Thoracic aorta (tissue), 2 donors: ENCODE data around the gene COL18A1. TPM values are rescaled to one million over a fixed set of nuclear protein-coding genes. Genes with fewer than 3 reads are reported as not detected.

Source experiments
- ATAC-seq: fragments of 150-250 bp; one replicate; pipeline ENCODE4 v1.8.0; 2017; ENCODE audit warnings: low read depth; ENCODE audit not compliant: insufficient number of reproducible peaks, low FRiP score
- DNase-seq: peaks from one replicate; pipeline ENCODE4 v3.0.0-alpha.2; 2020; ENCODE audit warnings: low spot score
- H3K27ac ChIP-seq, 2 donors: fragments of 200-600 bp; sonication (generic); 1 replicate in 1 of 2; 2 replicates in 1 of 2; pipeline ENCODE4 v1.5.1; 2016; ENCODE audit warnings: mild to moderate bottlenecking in 2 of 2, moderate library complexity in 2 of 2
- H3K27me3 ChIP-seq: fragments of 200-600 bp; sonication (generic); replicated peaks from 2 replicates; pipeline ENCODE4 v1.6.0; 2016; ENCODE audit warnings: mild to moderate bottlenecking; ENCODE audit not compliant: insufficient read depth
- H3K36me3 ChIP-seq: fragments of 200-600 bp; sonication (generic); one replicate; pipeline ENCODE4 v1.5.1; 2016
- H3K4me1 ChIP-seq, 2 donors: fragments of 200-600 bp; sonication (generic); 1 replicate in 1 of 2; 2 replicates in 1 of 2; pipeline versions ENCODE4 v1.5.1 to v1.6.0; 2016; ENCODE audit warnings: low read depth in 2 of 2, mild to moderate bottlenecking in 1 of 2; ENCODE audit not compliant: control insufficient read depth in 1 of 2
- H3K4me3 ChIP-seq: fragments of 200-600 bp; sonication (generic); 2 replicates; pipeline ENCODE4 v1.5.1; 2016; ENCODE audit warnings: mild to moderate bottlenecking
- H3K9me3 ChIP-seq: fragments of 200-600 bp; sonication (generic); 2 replicates; pipeline ENCODE4 v1.5.1; 2016
- CTCF ChIP-seq: fragments of 200-600 bp; sonication (generic); IDR thresholded peaks from one replicate; pipeline ENCODE4 v1.5.1; 2019; ENCODE audit warnings: antibody characterized with exemption
- total RNA-seq, 2 donors: library from RNA; depleted of rRNA; stranded (reverse); fragments of >200 nt; gene quantifications; one replicate each; pipeline versions ENCODE4 v1.1.0 to v1.2.3, GENCODE V29; 2016

COL18A1 gene
- total RNA-seq, 2 donors from 2014 or later, result 507 to 811 TPM

- ATAC-seq, result no peak
- Histone ChIP-seq H3K4me1 (peaks cover 22 to 75% of the 10 kb centered on the region in 2 donors), H3K27me3 (no peaks in the 10 kb centered on the region), H3K9me3 (no peaks in the 10 kb centered on the region), H3K27ac (peak overlapping the region; percentile 65 to 73), H3K4me3 (no peak overlapping the region), H3K36me3 (no peaks in the 10 kb centered on the region)
- DNase-seq, result no peak
- no peak for TF ChIP-seq CTCF
Measured at GRCh38 chr21:45410865-45411809, 6.2 kb downstream of the COL18A1 start.

GRCh38 chr21:45411810-45412206, 6.8 kb downstream of the COL18A1 start:
- Histone ChIP-seq H3K36me3 (no peaks in the 10 kb centered on the region), H3K9me3 (no peaks in the 10 kb centered on the region), H3K4me1 (peaks cover 24 to 76% of the 10 kb centered on the region in 2 donors), H3K27me3 (no peaks in the 10 kb centered on the region), H3K27ac (no peak overlapping the region), H3K4me3 (no peak overlapping the region)
- TF ChIP-seq CTCF, result no peak
- ATAC-seq (no peak), DNase-seq (no peak)

GRCh38 chr21:45412491-45412890, 7.5 kb downstream of the COL18A1 start:
- ATAC-seq, result no peak

GRCh38 chr21:45412909-45413611, 8.1 kb downstream of the COL18A1 start:
- TF ChIP-seq CTCF, result no peak
- peaks cover 20 to 76% of the 10 kb centered on the region in 2 donors for H3K4me1 ChIP-seq
- H3K27me3 ChIP-seq, result no peaks in the 10 kb centered on the region
- DNase-seq, result no peak
- no peaks in the 10 kb centered on the region for H3K9me3 ChIP-seq
- no peak for ATAC-seq
- peak overlapping the region in 1 of 2 donors; percentile 27 for H3K27ac ChIP-seq
- H3K36me3 ChIP-seq, result no peaks in the 10 kb centered on the region
- no peak overlapping the region for H3K4me3 ChIP-seq

More at GRCh38 chr21:45412491-45412890, 7.5 kb downstream of the COL18A1 start:
- no peaks in the 10 kb centered on the region for H3K9me3 ChIP-seq
- no peak overlapping the region for H3K4me3 ChIP-seq
- peaks cover 21 to 76% of the 10 kb centered on the region in 2 donors for H3K4me1 ChIP-seq
- H3K27me3 ChIP-seq, result no peaks in the 10 kb centered on the region
- H3K36me3 ChIP-seq, result no peaks in the 10 kb centered on the region
- no peak for DNase-seq
- no peak for TF ChIP-seq CTCF
- H3K27ac ChIP-seq, result no peak overlapping the region

GRCh38 chr21:45413922-45414321, 9.0 kb downstream of the COL18A1 start:
- no peak for TF ChIP-seq CTCF
- Histone ChIP-seq H3K27ac (peak overlapping the region in 1 of 2 donors; percentile 27), H3K27me3 (no peaks in the 10 kb centered on the region), H3K9me3 (no peaks in the 10 kb centered on the region), H3K4me3 (no peak overlapping the region), H3K4me1 (peaks cover 15 to 76% of the 10 kb centered on the region in 2 donors), H3K36me3 (no peaks in the 10 kb centered on the region)
- DNase-seq, result no peak
- no peak for ATAC-seq
